PFSK-1 (cell line): ENCODE data around the gene JADE3.

Experiments used
- POLR2AphosphoS5 ChIP-seq: IDR thresholded peaks from 2 replicates; pipeline ENCODE4 v1.6.1; 2012; ENCODE audit warnings: low read depth, mild to moderate bottlenecking, control low read depth, low read length, moderate library complexity
- SIN3A ChIP-seq: IDR thresholded peaks from 2 replicates; pipeline ENCODE4 v1.6.1; 2012; ENCODE audit warnings: mild to moderate bottlenecking, low read length, moderate library complexity, borderline replicate concordance; ENCODE audit not compliant: insufficient read depth
- TAF1 ChIP-seq: IDR thresholded peaks from 2 replicates; pipeline ENCODE4 v1.6.1; 2012; ENCODE audit warnings: low read length, control low read depth, borderline replicate concordance; ENCODE audit not compliant: insufficient read depth
- TF ChIP-seq, protein P1 (sequence below), 2 experiments: IDR thresholded peaks; 2 replicates each; pipeline versions ENCODE4 v1.6.1 to v1.8.0; 2011 to 2012; ENCODE audit warnings: low read depth in 2 of 2, low read length in 2 of 2, control low read depth in 1 of 2, inconsistent platforms in 1 of 2, mild to moderate bottlenecking in 1 of 2, moderate library complexity in 1 of 2; ENCODE audit not compliant: insufficient read depth in 1 of 2

DNA sequence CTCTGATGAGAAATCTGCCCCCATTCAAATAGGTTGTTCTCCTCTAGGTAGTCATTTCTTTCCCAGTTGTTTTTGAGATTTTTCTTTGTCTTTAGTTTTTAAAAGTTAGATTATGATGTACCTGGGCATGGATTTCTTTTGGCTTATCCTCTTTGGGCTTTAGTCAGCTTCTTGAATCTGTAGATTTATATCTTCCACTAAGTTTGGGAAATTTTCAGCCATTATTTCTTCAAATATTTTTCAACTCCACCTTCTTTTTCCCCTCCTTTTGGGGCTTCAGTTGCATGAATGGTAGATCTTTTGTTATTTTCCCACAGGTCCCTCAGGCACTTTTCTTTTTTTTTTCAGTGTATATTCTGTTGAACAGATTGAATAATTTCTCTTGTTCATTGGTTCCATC is 77.3 kb downstream of the JADE3 start:
- TF ChIP-seq SIN3A, result no peak
- TF ChIP-seq TAF1, result no peak
- TF ChIP-seq POLR2AphosphoS5, result no peak
- TF ChIP-seq, protein P1, sequence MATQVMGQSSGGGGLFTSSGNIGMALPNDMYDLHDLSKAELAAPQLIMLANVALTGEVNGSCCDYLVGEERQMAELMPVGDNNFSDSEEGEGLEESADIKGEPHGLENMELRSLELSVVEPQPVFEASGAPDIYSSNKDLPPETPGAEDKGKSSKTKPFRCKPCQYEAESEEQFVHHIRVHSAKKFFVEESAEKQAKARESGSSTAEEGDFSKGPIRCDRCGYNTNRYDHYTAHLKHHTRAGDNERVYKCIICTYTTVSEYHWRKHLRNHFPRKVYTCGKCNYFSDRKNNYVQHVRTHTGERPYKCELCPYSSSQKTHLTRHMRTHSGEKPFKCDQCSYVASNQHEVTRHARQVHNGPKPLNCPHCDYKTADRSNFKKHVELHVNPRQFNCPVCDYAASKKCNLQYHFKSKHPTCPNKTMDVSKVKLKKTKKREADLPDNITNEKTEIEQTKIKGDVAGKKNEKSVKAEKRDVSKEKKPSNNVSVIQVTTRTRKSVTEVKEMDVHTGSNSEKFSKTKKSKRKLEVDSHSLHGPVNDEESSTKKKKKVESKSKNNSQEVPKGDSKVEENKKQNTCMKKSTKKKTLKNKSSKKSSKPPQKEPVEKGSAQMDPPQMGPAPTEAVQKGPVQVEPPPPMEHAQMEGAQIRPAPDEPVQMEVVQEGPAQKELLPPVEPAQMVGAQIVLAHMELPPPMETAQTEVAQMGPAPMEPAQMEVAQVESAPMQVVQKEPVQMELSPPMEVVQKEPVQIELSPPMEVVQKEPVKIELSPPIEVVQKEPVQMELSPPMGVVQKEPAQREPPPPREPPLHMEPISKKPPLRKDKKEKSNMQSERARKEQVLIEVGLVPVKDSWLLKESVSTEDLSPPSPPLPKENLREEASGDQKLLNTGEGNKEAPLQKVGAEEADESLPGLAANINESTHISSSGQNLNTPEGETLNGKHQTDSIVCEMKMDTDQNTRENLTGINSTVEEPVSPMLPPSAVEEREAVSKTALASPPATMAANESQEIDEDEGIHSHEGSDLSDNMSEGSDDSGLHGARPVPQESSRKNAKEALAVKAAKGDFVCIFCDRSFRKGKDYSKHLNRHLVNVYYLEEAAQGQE (IDR thresholded peaks at IDR 0.05; ENCODE audit: insufficient read depth in 1 of 2, low read depth in 2 of 2, low read length in 2 of 2), result no peak
